Hematopoietic multipotent progenitor cell treated with erythropoietin and hydrocortisone succinate and interleukin-3 and kit ligand, for 4 days (in vitro differentiated cells): ENCODE results near the gene CCNL1.

Experiments
- DNase-seq: peaks from one replicate; pipeline ENCODE4 v3.0.0-alpha.2; 2015

The CCNL1 gene

GRCh38 chr3:157102098-157102497, 57.8 kb downstream of the CCNL1 start:
- no peak for DNase-seq

GRCh38 chr3:157101486-157101885, 58.5 kb downstream of the CCNL1 start:
- DNase-seq, result no peak

- no peak for DNase-seq
Observed at GRCh38 chr3:157100608-157101396, 59.1 kb downstream of the CCNL1 start.

- DNase-seq, result no peak
Observed at GRCh38 chr3:157100096-157100477, 59.9 kb downstream of the CCNL1 start.

GRCh38 chr3:157099326-157100095, 60.4 kb downstream of the CCNL1 start:
- DNase-seq, result no peak

- DNase-seq, result no peak
Observed at GRCh38 chr3:157098823-157099185, 61.1 kb downstream of the CCNL1 start.

- no peak for DNase-seq
Observed at GRCh38 chr3:157098121-157098822, 61.7 kb downstream of the CCNL1 start.
